ENCODE data around the gene CCDC124.

CCDC124 gene

DNA sequence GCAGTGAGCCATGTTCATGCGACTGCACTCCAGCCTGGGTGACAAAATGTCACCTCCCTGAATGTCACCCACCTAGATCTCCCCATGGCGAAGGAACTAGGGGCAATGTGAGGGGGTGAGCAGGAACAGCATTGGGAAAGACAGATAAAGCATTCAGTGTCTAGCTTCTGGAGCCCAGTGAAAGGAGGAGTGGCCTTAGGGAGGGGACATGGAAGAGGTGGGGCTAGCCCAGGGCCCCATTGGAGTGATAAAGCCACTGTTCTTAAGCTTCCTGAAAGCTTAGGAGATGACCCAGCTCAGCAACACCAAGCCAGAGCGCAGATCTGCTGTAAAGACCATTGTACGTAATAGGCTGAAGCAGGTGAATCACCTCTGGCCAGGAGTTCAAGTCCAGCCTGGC, 21.1 kb downstream of the CCDC124 start:
- no peak for DNase-seq (ENCODE audit: low spot score)

DNA sequence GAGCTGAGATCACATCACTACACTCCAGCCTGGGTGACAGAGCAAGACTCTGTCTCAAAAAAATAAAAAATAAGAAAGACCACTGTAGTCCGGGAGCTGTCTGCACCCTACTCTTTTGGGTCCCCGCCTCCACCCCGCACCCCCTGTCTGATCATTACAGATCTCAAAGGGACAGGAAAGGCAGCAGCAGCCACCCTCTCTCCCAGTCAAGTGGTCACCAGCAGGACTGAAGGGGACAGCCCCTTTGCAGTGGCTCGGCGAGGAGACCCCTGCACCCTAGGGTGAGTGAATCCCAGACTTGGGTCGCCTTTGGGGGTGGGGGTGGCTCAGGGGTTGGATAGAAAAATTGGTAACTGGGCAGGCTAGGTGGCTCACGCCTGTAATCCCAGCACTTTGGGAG, 21.6 kb downstream of the CCDC124 start:
- DNase-seq (ENCODE audit: low spot score): no peak

DNA sequence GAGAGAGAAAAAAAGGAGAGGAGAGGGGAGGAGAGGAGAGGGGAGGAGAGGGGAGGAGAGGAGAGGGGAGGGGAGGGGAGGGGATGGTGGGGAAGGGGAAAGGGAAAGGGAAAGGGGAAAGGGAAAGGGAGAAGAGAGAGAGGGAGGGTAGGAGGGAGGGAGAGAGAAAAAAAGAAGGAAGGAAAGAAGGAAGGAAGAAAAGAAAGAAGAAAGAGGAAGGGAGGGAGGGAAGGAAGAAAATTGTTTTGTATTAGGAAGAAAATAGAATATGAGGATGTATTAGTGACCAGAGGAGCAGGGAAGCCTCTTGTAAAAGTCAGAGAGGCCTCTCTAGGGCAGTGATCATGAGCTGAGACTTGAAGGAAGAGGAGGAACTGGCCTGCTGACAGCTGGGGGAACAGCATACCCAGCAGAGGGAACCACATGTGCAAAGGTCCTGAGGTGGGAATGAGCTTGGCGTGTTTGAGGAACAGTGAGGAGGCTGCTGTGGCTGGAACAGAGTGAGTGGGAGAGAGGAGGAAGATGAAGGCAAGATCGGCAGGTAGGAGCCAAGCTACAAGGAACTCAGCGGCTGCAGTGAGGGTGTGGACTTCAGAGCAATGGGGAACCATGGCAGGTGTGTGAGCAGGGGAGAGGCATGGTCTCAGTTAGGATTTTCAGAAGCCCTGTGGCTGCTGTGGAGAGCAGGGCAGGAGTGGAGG, 24.5 kb downstream of the CCDC124 start:
- no peak for DNase-seq (ENCODE audit: low spot score)

DNA sequence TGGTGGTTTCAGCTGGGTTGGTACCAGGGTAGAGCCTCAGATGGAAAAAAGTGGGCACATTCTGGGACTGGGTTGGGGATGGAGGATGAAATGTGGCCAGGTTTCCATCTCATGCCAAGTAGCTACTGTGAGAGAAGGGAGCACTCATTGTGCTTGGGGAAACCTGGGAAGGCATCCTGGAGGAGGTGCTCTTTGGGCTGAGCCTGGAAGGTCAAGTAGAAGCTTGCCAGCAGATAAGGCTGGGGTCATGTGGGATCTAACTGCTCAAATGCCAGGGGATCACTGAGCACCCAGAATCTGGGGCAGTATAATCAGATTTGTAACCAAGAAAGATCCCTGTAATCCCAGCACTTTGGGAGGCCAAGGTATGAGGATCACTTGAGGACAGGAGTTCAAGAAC, 25.1 kb downstream of the CCDC124 start:
- no peak for DNase-seq (ENCODE audit: low spot score)

DNA sequence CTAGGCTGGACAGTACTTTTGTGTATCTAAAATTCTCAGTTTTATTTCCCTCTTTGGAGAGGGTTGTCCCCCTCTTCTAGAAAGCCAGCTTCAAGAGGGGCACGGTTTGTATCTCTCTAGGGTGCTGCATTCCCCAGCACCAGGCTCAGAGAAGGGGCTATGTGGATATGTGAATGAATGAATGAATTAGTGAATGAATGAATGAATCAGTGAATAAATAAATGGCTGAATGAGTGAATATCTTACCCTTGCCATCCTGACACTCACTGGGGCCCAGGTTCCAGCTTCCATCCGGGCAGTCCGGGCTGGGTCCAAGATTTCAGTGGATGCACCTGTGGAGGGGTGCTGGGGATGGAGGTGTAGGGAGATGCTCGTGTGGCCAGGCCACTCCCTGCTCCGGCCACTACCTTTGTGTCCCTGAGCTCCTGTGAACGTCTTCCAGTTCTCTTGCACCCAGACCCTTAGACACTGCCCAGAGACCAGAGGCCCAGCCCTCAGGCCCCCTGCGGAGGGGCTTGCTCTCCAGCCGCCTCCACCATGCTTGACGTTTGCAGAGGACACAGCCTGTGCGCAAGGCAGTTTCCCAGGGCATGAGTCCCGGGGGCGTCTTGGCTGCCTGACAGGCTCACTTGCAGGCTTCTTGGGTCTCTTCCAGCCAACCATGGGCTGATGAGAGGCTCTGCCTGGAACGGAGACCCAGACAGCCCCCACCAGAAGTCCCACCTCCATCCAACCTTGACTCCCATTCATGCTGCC, 31.3 kb downstream of the CCDC124 start:
- no peak for DNase-seq (ENCODE audit: low spot score)

DNA sequence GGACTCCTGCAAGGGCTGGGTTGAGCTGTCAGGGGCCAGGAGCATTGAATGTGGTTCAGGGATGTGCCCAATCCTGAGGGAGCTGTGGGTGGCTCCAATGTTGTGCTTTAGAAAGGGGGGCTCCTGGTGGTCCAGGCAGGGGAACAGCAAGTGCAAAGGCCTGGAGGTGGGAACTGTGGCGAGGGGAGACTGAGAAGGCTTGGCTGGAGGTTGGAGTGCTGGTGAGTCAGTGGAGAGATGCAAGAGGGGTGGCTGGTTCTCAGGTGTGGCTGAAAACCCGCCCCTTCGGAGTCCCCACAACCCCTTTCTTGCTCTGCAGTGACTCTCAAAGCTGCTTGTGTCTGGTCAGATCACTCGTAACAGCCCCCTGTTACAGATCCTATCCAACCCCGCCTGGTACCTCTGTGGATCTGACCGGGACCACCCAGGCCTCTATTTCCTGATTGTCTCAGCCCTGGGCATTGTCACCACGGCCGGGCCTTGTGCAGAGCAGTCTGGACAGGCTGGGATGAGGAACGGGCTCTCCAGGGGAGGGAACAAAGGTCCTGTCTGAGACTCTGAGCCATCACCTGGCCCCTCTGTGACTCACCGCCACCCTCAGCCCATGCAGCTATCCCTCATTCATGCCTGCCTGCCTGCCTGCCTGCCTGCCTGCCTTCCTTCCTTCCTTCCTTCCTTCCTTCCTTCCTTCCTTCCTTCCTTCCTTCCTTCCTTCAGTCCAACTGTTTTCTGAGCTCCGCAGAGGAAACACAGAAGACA, 32.7 kb downstream of the CCDC124 start:
- no peak for DNase-seq (ENCODE audit: low spot score)

DNA sequence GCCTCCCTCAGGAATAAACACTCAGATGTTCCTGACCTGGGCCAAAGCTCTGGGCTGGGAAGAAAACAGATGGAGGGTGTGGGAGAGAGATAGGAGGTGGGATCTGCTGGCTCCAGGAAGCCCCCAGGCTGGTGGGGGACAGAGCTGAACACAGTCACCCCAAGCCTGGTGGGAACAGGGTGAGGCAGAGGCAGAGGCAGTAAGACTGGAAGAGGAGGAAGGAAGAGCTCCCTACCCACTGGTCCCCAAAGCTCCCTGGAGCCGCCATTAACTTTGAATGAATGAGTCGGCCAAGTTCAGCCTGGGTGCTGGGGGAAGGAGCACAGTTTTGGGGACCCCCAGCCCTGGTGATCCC, 33.3 kb downstream of the CCDC124 start:
- no peak for DNase-seq (ENCODE audit: low spot score)

DNA sequence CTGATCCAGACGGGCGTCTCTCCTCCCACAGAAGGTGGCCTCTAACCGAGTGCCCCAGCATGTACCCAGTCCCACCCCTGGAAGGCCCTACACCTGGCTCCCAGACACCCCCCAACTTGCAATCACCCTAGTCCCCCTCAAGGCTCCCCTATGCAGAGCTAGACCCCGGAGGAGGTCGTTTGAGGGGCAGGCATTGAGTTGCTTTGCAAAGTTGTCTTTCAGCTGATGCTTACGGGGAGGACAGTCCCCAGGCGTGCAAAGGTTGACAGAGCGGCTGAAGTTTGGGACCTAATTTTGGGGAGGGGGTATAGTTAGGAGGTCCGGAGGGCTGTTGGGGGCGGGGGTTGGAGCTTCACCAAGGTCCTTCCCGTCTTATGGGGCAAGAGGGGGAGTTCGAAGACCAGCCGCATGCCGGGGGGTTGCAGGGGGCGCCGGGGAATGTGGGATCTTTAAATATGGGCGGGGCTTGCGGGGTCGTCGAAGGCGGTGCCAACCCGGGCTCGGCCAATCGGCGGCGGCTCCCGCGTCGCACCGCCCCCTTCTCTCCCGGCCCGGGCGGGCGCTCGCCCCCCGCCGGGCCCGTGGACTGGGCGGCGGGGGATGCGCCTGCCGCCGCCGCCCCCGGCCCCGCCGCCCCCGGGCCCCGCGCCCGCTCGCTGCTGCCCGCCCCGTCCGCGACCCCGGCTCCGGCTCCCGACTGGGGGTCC, 33.9 kb downstream of the CCDC124 start, which contains the start of gene KCNN1:
TSS of gene KCNN1 (plus strand) at position 558 of the 707 bp plus-strand sequence. CDS start 6,782 bp downstream, outside the sequence.
- no peak for DNase-seq (ENCODE audit: low spot score)

DNA sequence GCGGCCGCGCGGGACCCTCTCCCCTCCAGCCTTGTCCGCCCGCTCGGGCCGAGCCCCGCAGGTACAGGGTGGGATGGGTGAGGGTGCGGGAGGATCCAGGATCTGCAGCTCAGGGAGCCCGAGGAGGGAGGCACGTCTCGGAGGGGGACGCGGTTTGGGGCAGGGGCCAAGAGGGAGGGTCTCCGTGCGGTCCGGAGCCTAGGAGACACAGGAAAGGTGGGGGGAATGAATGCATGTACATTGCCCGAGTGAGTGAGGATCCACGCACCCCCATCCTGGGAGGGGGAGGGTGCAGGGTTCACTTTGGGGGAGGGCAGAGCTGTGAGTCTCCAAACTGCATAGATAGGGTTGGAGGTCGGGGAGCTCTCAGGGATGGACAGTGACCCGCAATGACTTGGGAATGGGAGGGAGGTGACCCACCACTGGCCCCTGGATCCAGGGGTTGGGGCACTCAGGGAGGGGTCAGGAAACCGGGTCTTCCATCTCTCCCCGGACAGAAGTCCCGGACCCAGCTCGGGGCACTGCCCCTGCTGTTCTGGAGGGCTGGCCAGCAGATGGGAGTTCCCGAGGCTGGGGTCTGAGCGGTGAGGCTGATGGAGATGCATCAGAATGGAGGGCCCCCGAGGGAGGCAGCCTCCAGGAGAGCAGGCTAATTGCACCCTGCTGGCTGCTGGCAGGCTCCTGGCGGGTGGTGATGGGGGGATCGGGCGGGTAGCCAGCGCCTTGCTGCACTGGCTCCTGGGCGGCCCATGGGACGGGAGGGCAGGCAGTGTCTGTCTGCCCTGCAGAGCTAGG, 34.6 kb downstream of the CCDC124 start:
- no peak for DNase-seq (ENCODE audit: low spot score)

DNA sequence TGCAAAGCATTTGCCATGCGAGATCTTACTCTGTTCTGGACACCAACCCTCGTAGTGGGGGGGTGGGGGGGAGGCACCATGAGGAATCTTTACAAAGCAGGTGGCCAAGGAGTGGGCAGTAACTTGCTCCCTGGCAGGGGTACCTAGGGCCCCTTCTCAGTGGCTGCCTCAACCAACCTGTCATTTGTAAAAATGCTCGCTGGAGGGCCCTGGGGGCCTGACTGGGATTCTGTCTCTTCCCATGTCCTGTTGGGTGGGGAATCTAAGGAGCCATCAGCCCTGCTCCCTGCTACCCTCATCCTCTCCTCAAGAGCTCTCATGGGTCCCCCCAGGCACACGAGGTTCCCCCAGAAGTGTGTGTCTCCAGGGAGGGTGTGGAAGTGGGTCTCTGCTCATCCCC, 35.5 kb downstream of the CCDC124 start:
- DNase-seq (ENCODE audit: low spot score): no peak

DNA sequence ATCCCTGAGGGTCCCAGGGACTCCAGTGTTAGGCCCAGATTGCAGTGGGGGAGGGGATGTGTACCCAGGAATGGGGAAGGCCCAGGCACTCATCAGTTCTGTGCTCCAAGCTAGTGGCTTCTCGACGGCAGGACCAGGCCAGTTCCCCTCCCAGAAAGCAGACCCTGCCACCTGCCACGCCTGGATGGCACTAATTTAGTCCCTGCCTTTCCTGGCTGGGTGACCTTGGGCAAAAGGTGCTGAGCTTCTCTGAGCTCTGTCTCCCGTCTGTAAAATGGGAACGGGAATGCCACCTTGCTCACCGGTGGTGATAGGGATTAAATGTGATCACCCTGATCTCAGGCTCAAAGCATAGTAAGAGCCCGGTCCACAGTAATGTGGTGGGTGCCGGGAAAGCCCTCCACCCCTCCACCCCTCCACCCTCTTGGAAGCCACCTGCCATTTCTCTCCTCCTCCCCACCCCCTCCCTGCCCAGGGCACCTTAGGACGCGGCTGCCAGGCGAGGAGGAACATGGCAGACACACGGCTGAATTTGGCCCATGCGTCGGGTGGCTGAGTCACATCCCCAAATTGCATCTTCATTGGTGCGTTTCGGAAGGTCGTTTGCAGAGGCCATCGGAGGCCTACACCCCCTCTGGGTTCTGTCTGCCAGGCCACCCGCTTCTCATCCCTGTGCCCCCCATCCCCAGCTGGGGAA, 36.4 kb downstream of the CCDC124 start:
- DNase-seq (ENCODE audit: low spot score): no peak

DNA sequence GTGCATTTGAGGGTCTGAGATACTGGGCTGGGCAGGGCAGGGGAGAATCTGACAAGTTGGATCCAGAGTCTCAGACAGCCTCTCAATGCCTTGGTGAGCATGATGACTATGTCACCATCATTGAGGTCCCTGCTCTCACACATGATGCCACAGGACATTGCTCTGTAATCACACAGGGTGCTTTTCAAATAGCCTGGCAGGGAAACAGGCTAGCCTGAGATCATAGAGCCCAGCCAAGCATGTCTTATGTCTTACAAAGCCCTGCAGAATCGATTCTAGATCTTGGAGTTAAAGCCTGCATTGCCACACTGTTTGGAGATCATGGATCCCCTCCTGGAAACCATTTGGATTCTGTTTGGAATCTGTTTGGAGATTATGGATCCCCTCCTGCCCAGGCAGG, 39.4 kb downstream of the CCDC124 start:
- DNase-seq (ENCODE audit: low spot score): no peak

DNA sequence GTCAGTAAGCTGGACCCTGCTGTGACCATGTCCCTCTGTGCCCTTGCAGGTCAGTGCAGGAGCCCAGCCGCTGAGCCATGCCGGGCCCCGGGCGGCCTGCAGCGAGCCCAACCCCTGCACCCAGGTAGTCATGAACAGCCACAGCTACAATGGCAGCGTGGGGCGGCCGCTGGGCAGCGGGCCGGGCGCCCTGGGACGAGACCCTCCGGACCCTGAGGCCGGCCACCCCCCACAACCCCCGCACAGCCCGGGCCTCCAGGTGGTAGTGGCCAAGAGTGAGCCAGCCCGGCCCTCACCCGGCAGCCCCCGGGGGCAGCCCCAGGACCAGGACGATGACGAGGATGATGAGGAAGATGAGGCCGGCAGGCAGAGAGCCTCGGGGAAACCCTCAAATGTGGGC, 40.9 kb downstream of the CCDC124 start:
- DNase-seq (ENCODE audit: low spot score): no peak

DNA sequence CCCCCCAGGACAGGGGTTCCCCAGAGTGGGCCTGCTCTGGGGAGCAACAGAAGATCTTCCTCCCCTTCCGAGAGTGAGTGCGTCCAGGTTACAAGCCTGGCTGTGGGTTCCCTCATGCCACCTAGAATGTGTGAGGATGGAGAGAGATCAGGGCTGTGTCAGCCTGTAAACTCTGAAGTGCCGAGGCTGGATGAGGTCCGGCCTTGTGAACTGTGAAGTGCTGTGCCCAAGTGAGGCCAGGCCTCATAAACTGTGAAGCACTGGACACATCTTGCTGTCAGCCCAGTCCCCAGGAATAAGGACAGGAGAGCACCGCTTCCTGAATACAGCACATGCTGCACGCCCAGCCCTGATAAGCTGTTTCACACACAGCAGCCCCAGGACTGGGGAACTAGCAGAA, 41.7 kb downstream of the CCDC124 start:
- DNase-seq (ENCODE audit: low spot score): no peak

DNA sequence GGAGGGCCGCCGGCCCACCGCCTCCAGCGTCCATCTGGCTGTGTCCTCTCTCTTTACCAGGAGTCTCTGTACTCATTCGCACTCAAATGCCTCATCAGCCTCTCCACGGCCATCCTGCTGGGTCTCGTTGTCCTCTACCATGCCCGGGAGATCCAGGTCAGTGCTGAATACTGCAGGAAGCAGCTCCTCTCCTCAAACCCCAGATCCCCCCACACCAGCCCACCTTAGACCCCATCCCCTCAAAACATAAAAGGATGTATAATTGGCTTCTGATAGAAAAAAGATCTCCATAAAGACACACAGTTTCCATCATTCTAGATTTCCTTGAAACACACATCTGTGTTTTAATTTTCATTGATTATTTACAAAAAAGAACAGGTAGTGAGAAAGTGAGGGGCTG, 42.2 kb downstream of the CCDC124 start:
- no peak for DNase-seq (ENCODE audit: low spot score)

DNA sequence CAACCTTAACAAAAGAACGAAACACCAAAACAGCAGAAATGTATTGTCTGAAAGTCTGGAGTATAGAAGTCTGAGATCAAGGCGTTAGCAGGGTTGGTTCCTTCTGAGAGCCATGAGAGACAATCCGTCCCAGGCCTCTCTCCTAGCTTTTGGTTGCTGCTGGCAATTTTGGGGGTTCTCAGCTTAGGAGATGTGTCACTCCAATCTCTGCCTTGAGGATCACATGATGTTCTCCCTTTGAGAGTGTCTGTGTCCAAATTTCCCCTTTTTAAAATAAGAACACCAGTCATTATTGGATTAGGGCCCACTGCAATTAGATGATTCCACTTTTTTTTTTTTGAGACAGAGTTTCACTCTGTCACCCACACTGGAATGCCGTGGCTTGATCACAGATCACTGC, 44.2 kb downstream of the CCDC124 start:
- DNase-seq (ENCODE audit: low spot score): no peak

DNA sequence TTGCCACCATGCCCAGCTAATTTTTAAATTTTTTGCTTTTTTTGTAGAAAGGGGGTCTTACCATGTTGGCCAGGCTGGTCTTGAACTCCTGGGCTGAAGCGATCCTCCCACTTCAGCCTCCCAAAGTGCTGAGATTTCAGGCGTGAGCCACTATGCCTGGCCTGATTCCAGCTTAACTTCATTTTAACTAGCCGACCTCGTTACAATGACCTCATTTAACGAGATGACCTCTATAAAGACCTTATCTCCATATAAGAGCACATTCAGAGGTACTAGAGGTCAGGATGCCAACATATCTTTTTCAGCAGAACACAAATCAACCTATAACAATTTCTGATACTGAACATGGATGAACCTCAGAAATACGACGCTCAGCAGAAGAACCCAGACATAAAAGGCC, 44.7 kb downstream of the CCDC124 start:
- DNase-seq (ENCODE audit: low spot score): no peak

DNA sequence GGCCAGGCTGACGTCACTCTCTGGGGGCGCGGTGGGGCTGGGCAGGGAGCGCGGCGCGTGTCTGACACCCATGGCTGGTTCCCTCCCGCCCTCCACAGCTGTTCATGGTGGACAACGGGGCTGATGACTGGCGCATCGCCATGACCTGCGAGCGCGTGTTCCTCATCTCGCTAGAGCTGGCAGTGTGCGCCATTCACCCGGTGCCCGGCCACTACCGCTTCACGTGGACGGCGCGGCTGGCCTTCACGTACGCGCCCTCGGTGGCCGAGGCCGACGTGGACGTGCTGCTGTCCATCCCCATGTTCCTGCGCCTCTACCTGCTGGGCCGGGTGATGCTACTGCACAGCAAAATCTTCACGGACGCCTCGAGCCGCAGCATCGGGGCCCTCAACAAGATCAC, 48.8 kb downstream of the CCDC124 start:
- no peak for DNase-seq (ENCODE audit: low spot score)

DNA sequence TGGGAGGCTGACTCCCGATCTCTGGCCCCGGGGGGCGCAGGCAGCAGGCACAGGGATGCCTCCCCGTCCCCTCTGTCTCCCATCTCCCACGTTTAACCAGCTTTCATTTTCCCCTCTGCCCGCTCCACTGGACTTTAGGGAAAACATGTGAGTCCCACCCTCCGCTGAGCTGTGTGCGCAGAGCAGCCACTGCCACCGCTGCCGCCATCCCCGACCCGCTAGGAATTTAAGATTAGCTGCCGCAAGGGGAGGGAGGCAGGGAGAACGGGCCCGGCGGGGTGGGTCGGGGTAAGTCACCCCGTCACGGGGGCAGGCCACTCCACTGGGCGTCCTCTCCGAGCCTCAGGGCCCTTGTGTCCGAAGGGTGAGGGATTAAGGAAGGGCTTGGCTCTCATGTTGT, 49.6 kb downstream of the CCDC124 start:
- DNase-seq (ENCODE audit: low spot score): no peak

DNA sequence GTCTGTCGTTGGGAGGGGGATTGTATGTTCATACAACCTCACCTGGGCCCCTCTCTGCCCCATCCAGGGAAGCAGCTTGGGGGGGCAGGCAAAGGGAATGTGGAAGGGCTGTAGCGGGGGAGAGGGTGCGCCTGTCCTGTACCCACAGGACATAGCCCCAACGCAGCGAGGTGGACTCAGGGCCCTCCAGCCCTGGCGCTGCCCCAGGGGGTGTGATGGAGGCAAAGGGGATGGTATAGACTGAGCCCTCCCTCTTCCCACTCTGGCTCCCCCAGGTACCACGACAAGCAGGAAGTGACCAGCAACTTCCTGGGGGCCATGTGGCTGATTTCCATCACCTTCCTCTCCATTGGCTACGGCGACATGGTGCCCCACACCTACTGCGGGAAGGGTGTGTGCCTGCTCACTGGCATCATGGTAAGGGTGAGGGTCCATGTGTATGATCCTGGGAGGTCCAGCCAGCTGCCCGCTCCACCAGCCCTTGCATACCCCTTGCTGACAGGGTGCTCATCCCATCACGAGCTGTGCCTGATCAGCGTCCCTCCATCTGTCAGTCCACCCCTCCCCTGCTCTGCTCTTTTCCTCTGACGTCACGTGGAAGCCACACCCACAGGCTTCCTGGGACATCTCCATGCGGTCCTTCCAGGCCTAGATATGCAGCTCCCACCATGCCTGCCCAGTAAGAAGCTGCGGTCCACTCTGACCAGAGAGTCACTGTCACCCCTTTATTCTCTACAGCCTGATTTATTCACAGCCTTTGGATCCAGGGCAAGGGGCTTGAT, 52.4 kb downstream of the CCDC124 start:
- no peak for DNase-seq (ENCODE audit: low spot score)
